ENCODE data around the gene AK4. TPM values are rescaled to one million over a fixed set of nuclear protein-coding genes. Genes with fewer than 3 reads are reported as not detected.

The AK4 gene
- total RNA-seq, 1 experiment from 2014 or later = 180 TPM

- POLR2A ChIA-PET = no interaction called here
- no peak overlapping the region for H3K4me3 Mint-ChIP-seq
- H3K9me3 Mint-ChIP-seq = no peaks in the 10 kb centered on the region
- H3K27ac Mint-ChIP-seq = peak overlapping the region; percentile 81; the same call in 1 of the 2 replicates
- H3K27me3 Mint-ChIP-seq (ENCODE audit: low read depth) = no peaks in the 10 kb centered on the region
- H3K4me1 Mint-ChIP-seq = peaks cover 91% of the 10 kb centered on the region
- H3K36me3 Mint-ChIP-seq = no peaks in the 10 kb centered on the region
- CTCF ChIA-PET = no interaction called here
- no peak for TF ChIP-seq ZNF425 (CRISPR knock-in tag; conservative IDR thresholded peaks at IDR 0.05)
- no peak for TF ChIP-seq ZNF138 (CRISPR knock-in tag; conservative IDR thresholded peaks at IDR 0.05)
- TF ChIP-seq NR3C1 (CRISPR knock-in tag; conservative IDR thresholded peaks at IDR 0.05; ENCODE audit: low read depth) = no peak
- TF ChIP-seq EMX1 (CRISPR knock-in tag; IDR thresholded peaks at IDR 0.05) = no peak
- no peak for TF ChIP-seq ZNF121 (CRISPR knock-in tag; IDR thresholded peaks at IDR 0.05)
- TF ChIP-seq, protein P1, sequence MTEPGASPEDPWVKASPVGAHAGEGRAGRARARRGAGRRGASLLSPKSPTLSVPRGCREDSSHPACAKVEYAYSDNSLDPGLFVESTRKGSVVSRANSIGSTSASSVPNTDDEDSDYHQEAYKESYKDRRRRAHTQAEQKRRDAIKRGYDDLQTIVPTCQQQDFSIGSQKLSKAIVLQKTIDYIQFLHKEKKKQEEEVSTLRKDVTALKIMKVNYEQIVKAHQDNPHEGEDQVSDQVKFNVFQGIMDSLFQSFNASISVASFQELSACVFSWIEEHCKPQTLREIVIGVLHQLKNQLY (CRISPR knock-in tag; IDR thresholded peaks at IDR 0.05) = no peak
- TF ChIP-seq AFF4 (CRISPR knock-in tag; IDR thresholded peaks at IDR 0.05; ENCODE audit: borderline replicate concordance) = no peak
- no peak for ATAC-seq
- DNase-seq (ENCODE audit: low spot score) = no peak
Observed at GRCh38 chr1:65164633-65165032, 16.6 kb downstream of the AK4 start.

DNA sequence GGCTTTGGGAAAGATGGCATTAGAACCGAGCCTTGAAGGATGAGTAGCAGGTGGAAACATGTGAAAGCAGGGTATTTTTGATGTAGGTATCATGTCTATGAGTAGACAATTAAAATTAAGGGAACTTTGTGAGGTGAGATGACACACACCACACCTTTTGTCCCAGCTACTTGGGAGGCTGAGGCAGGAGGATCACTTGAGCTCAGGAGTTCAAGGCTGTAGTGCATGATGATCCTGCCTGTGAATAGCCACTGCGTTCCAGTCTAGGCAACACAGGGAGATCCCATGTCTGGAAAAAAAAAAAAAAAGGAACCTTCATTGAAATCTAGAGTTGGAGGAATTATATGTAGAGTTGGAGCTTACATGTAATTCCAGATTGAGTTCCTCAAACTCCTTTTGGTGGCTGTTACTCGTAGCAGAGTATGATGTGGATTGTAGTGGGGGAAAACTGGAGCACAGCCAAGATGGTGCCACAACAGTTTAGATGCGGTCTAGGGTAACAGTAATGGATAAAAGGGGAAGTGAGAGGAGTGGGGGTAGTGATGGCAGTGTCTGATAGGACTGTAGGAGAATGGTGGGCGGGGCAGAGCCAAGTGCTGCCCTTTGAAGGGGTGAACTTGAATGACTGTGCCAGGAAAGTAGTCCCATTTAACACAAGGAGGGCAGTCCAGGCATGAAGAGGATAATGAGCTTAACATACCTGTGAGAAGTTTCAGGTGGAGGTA is 17.4 kb downstream of the AK4 start:
- H3K36me3 Mint-ChIP-seq = no peaks in the 10 kb centered on the region
- ChIA-PET POLR2A (no interaction called here), CTCF (no interaction called here)
- H3K27ac Mint-ChIP-seq = peak overlapping the region; percentile 91
- ATAC-seq (peak; percentile 79), DNase-seq (ENCODE audit: low spot score) (no peak)
- TF ChIP-seq ZNF219 (CRISPR knock-in tag; IDR thresholded peaks at IDR 0.05; ENCODE audit: borderline replicate concordance) (no peak), ELF4 (CRISPR knock-in tag; IDR thresholded peaks at IDR 0.05; ENCODE audit: low read depth) (no peak), SP1 (CRISPR knock-in tag; conservative IDR thresholded peaks at IDR 0.05) (peak; percentile 32; the same call in 1 of the 2 replicates), ZBTB21 (CRISPR knock-in tag; IDR thresholded peaks at IDR 0.05; ENCODE audit: borderline replicate concordance) (no peak), NFYB (CRISPR knock-in tag; conservative IDR thresholded peaks at IDR 0.05; ENCODE audit: low read depth) (0 out of 2 replicates have a peak, but pooled peaks have one; percentile 20)
- peaks cover 95% of the 10 kb centered on the region for H3K4me1 Mint-ChIP-seq
- H3K4me3 Mint-ChIP-seq = no peak overlapping the region
- no peaks in the 10 kb centered on the region for H3K9me3 Mint-ChIP-seq
- no peaks in the 10 kb centered on the region for H3K27me3 Mint-ChIP-seq (ENCODE audit: low read depth)

DNA sequence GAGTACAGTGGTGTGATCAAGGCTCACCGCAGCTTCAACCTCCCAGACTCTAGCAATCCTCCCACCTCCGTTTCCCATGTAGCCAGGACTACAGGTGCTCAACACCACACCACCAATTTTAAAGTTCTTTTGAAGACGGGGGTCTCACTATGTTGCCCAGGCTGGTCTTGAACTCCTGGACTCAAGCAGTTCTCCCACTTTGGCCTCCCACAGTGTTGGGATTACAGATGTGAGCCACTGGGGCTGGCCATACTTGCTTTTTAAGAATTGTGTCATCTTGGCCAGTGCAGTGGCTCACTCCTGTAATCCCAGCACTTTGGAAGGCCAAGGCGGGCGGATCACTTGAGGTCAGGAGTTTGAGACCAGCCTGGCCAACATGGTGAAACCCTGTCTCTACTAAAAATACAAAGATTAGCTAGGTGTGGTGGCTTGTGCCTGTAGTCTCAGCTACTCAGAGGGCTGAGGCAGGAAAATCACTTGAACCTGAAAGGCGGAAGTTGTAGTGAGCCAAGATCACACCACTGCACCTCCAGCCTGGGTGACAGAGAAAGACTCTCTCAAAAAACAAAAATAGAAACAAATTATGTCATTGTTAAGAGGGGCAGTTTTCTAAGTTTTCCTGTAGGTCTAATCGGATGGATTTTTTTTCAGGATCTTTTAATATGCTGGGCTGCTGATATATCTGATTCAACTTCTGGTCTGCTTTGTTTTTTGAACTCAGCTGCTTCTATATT is 18.7 kb downstream of the AK4 start:
- H3K4me1 Mint-ChIP-seq = peaks cover 89% of the 10 kb centered on the region
- no peaks in the 10 kb centered on the region for H3K9me3 Mint-ChIP-seq
- DNase-seq (ENCODE audit: low spot score) (no peak), ATAC-seq (no peak)
- CTCF ChIA-PET = interaction anchor here (1.0 to 1.3 kb wide), 2 partner anchors 10 to 14 kb away, joined by 3 read pairs; no protein-coding TSS in a partner anchor
- POLR2A ChIA-PET = interaction anchor here (0.7 to 1.4 kb wide), 2 partner anchors 10 to 19 kb away, joined by 4 read pairs; partner anchors contain the start of gene AK4
- peak overlapping the region; percentile 42 for H3K27ac Mint-ChIP-seq
- H3K36me3 Mint-ChIP-seq = no peaks in the 10 kb centered on the region
- H3K4me3 Mint-ChIP-seq = no peak overlapping the region; the same call in 1 of the 2 replicates
- H3K27me3 Mint-ChIP-seq (ENCODE audit: low read depth) = no peaks in the 10 kb centered on the region
- TF ChIP-seq ZNF121 (CRISPR knock-in tag; IDR thresholded peaks at IDR 0.05) = peak; percentile 91
- no peak for TF ChIP-seq CREM (CRISPR knock-in tag; IDR thresholded peaks at IDR 0.05)
- no peak for TF ChIP-seq ZNF281 (CRISPR knock-in tag; IDR thresholded peaks at IDR 0.05)
- TF ChIP-seq MAX (CRISPR knock-in tag; IDR thresholded peaks at IDR 0.05) = no peak
- TF ChIP-seq, protein P2, sequence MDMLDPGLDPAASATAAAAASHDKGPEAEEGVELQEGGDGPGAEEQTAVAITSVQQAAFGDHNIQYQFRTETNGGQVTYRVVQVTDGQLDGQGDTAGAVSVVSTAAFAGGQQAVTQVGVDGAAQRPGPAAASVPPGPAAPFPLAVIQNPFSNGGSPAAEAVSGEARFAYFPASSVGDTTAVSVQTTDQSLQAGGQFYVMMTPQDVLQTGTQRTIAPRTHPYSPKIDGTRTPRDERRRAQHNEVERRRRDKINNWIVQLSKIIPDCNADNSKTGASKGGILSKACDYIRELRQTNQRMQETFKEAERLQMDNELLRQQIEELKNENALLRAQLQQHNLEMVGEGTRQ (CRISPR knock-in tag; IDR thresholded peaks at IDR 0.05) = no peak
- no peak for TF ChIP-seq CREB1 (CRISPR knock-in tag; IDR thresholded peaks at IDR 0.05)
- TF ChIP-seq NFE2L1 (CRISPR knock-in tag; IDR thresholded peaks at IDR 0.05) = no peak
